ENCODE results near the gene GP9.
A peak's percentile ranks its signal among the peaks of the same experiment; 100 is the strongest.

The GP9 gene

GRCh38 chr3:129060276-129061022 is at the start of gene GP9:
Gene GP9, plus strand, starts transcription at chr3:129060779. Its CDS starts 961 bp downstream, at chr3:129061740.
- no peaks in the 10 kb centered on the region for H3K9me3 ChIP-seq (ENCODE audit: control insufficient read depth in 2 of 2, low read length in 2 of 2)
- no peaks in the 10 kb centered on the region for H3K27me3 ChIP-seq (ENCODE audit: control insufficient read depth in 1 of 2, insufficient read depth in 2 of 2, low read length in 2 of 2)
- H3K9ac ChIP-seq (ENCODE audit: low read length in 2 of 2): no peak within 1 kb of the TSS
- peaks cover 44% of the 10 kb centered on the region for H3K4me1 ChIP-seq (ENCODE audit: control insufficient read depth, insufficient read depth, low read length)
- no peak within 1 kb of the TSS for H3K4me3 ChIP-seq (ENCODE audit: low read length in 2 of 2)
- peak within 1 kb of the TSS; percentile 24 for H3K27ac ChIP-seq (ENCODE audit: low read length)
- no peaks in the 10 kb centered on the region for H3K36me3 ChIP-seq (ENCODE audit: control insufficient read depth in 2 of 2, insufficient read depth in 2 of 2, low read length in 2 of 2)

GRCh38 chr3:129013491-129013891 is 47.1 kb upstream of the GP9 start:
- H3K27me3 ChIP-seq (ENCODE audit: control insufficient read depth in 1 of 2, insufficient read depth in 2 of 2, low read length in 2 of 2): no peaks in the 10 kb centered on the region
- peak overlapping the region; percentile 37 for H3K27ac ChIP-seq (ENCODE audit: low read length)
- no peaks in the 10 kb centered on the region for H3K9me3 ChIP-seq (ENCODE audit: control insufficient read depth in 2 of 2, low read length in 2 of 2)
- H3K36me3 ChIP-seq (ENCODE audit: control insufficient read depth in 2 of 2, insufficient read depth in 2 of 2, low read length in 2 of 2): peaks cover 0 to 2% of the 10 kb centered on the region in 2 donors
- peaks cover 19% of the 10 kb centered on the region for H3K4me1 ChIP-seq (ENCODE audit: control insufficient read depth, insufficient read depth, low read length)
- H3K4me3 ChIP-seq (ENCODE audit: low read length in 2 of 2): no peak overlapping the region
- H3K9ac ChIP-seq (ENCODE audit: low read length in 2 of 2): no peak overlapping the region

GRCh38 chr3:129014148-129014547 is 46.4 kb upstream of the GP9 start:
- Histone ChIP-seq H3K4me1 (ENCODE audit: control insufficient read depth, insufficient read depth, low read length) (peaks cover 19% of the 10 kb centered on the region), H3K27me3 (ENCODE audit: control insufficient read depth in 1 of 2, insufficient read depth in 2 of 2, low read length in 2 of 2) (no peaks in the 10 kb centered on the region), H3K27ac (ENCODE audit: low read length) (peak overlapping the region; percentile 37), H3K36me3 (ENCODE audit: control insufficient read depth in 2 of 2, insufficient read depth in 2 of 2, low read length in 2 of 2) (peaks cover 0 to 2% of the 10 kb centered on the region in 2 donors), H3K9ac (ENCODE audit: low read length in 2 of 2) (no peak overlapping the region), H3K4me3 (ENCODE audit: low read length in 2 of 2) (no peak overlapping the region), H3K9me3 (ENCODE audit: control insufficient read depth in 2 of 2, low read length in 2 of 2) (no peaks in the 10 kb centered on the region)

- Histone ChIP-seq H3K9ac (ENCODE audit: low read length in 2 of 2) (no peak overlapping the region), H3K4me1 (ENCODE audit: control insufficient read depth, insufficient read depth, low read length) (peaks cover 19% of the 10 kb centered on the region), H3K27me3 (ENCODE audit: control insufficient read depth in 1 of 2, insufficient read depth in 2 of 2, low read length in 2 of 2) (no peaks in the 10 kb centered on the region), H3K9me3 (ENCODE audit: control insufficient read depth in 2 of 2, low read length in 2 of 2) (no peaks in the 10 kb centered on the region), H3K4me3 (ENCODE audit: low read length in 2 of 2) (no peak overlapping the region), H3K36me3 (ENCODE audit: control insufficient read depth in 2 of 2, insufficient read depth in 2 of 2, low read length in 2 of 2) (peaks cover 0 to 2% of the 10 kb centered on the region in 2 donors), H3K27ac (ENCODE audit: low read length) (no peak overlapping the region)
Measured at GRCh38 chr3:129014793-129015345, 45.7 kb upstream of the GP9 start.

GRCh38 chr3:129015388-129016105 is 45.0 kb upstream of the GP9 start:
- Histone ChIP-seq H3K9me3 (ENCODE audit: control insufficient read depth in 2 of 2, low read length in 2 of 2) (no peaks in the 10 kb centered on the region), H3K27me3 (ENCODE audit: control insufficient read depth in 1 of 2, insufficient read depth in 2 of 2, low read length in 2 of 2) (no peaks in the 10 kb centered on the region), H3K36me3 (ENCODE audit: control insufficient read depth in 2 of 2, insufficient read depth in 2 of 2, low read length in 2 of 2) (peaks cover 0 to 2% of the 10 kb centered on the region in 2 donors), H3K9ac (ENCODE audit: low read length in 2 of 2) (no peak overlapping the region), H3K4me1 (ENCODE audit: control insufficient read depth, insufficient read depth, low read length) (peaks cover 21% of the 10 kb centered on the region), H3K4me3 (ENCODE audit: low read length in 2 of 2) (no peak overlapping the region), H3K27ac (ENCODE audit: low read length) (peak overlapping the region; percentile 37)

- Histone ChIP-seq H3K27ac (ENCODE audit: low read length) (peak overlapping the region; percentile 37), H3K36me3 (ENCODE audit: control insufficient read depth in 2 of 2, insufficient read depth in 2 of 2, low read length in 2 of 2) (peaks cover 0 to 2% of the 10 kb centered on the region in 2 donors), H3K9ac (ENCODE audit: low read length in 2 of 2) (peak overlapping the region in 1 of 2 donors; percentile 2), H3K9me3 (ENCODE audit: control insufficient read depth in 2 of 2, low read length in 2 of 2) (no peaks in the 10 kb centered on the region), H3K27me3 (ENCODE audit: control insufficient read depth in 1 of 2, insufficient read depth in 2 of 2, low read length in 2 of 2) (no peaks in the 10 kb centered on the region), H3K4me1 (ENCODE audit: control insufficient read depth, insufficient read depth, low read length) (peaks cover 28% of the 10 kb centered on the region), H3K4me3 (ENCODE audit: low read length in 2 of 2) (no peak overlapping the region)
Measured at GRCh38 chr3:129016356-129016719, 44.2 kb upstream of the GP9 start.

GRCh38 chr3:129016720-129017483 is 43.7 kb upstream of the GP9 start:
- no peaks in the 10 kb centered on the region for H3K9me3 ChIP-seq (ENCODE audit: control insufficient read depth in 2 of 2, low read length in 2 of 2)
- no peak overlapping the region for H3K9ac ChIP-seq (ENCODE audit: low read length in 2 of 2)
- peak overlapping the region; percentile 37 for H3K27ac ChIP-seq (ENCODE audit: low read length)
- H3K36me3 ChIP-seq (ENCODE audit: control insufficient read depth in 2 of 2, insufficient read depth in 2 of 2, low read length in 2 of 2): peaks cover 0 to 2% of the 10 kb centered on the region in 2 donors
- no peaks in the 10 kb centered on the region for H3K27me3 ChIP-seq (ENCODE audit: control insufficient read depth in 1 of 2, insufficient read depth in 2 of 2, low read length in 2 of 2)
- H3K4me3 ChIP-seq (ENCODE audit: low read length in 2 of 2): no peak overlapping the region
- H3K4me1 ChIP-seq (ENCODE audit: control insufficient read depth, insufficient read depth, low read length): peaks cover 28% of the 10 kb centered on the region

DNA sequence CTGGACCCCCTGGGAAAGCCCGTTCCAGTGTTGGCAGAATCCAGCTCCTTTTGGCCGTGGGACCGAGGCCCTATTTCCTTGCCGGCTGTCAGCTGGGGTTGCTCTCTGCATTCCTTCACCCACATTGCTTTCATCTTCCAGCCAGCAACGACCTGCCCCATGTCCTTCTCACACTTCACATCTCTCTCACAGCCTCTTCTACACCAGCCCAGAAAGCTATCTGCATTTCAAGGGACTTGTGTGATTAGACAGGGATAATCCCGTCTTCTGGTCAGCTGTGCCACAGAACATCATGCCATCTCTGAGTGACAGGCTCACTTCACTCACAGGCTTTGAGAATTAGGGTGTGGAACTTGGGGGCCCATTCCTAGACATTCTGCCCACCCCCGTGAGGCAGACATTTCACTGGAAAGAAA is 43.1 kb upstream of the GP9 start:
- H3K27me3 ChIP-seq (ENCODE audit: control insufficient read depth in 1 of 2, insufficient read depth in 2 of 2, low read length in 2 of 2): no peaks in the 10 kb centered on the region
- no peak overlapping the region for H3K4me3 ChIP-seq (ENCODE audit: low read length in 2 of 2)
- H3K9ac ChIP-seq (ENCODE audit: low read length in 2 of 2): no peak overlapping the region
- H3K27ac ChIP-seq (ENCODE audit: low read length): peak overlapping the region; percentile 37
- peaks cover 0 to 2% of the 10 kb centered on the region in 2 donors for H3K36me3 ChIP-seq (ENCODE audit: control insufficient read depth in 2 of 2, insufficient read depth in 2 of 2, low read length in 2 of 2)
- H3K4me1 ChIP-seq (ENCODE audit: control insufficient read depth, insufficient read depth, low read length): peaks cover 33% of the 10 kb centered on the region
- no peaks in the 10 kb centered on the region for H3K9me3 ChIP-seq (ENCODE audit: control insufficient read depth in 2 of 2, low read length in 2 of 2)

DNA sequence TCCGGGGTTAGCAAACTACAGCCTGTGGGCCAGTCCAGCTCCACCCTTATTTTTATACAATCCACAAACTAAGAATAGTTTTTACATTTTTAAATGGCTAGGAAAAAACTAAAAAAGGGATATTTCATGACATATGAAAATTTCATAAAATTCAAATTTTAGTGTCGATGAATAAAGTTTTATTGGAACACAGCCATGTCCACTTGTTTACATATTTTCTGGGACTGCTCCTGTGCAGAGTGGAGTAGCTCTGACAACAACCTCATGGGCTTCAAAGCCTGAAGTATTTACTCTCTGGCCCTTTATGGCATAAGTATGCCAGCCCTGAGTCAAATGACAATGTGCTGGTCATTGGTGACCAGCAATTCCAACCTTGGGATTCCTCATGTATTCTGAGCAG is 42.3 kb upstream of the GP9 start:
- Histone ChIP-seq H3K36me3 (ENCODE audit: control insufficient read depth in 2 of 2, insufficient read depth in 2 of 2, low read length in 2 of 2) (peaks cover 0 to 2% of the 10 kb centered on the region in 2 donors), H3K4me3 (ENCODE audit: low read length in 2 of 2) (no peak overlapping the region), H3K9ac (ENCODE audit: low read length in 2 of 2) (no peak overlapping the region), H3K27me3 (ENCODE audit: control insufficient read depth in 1 of 2, insufficient read depth in 2 of 2, low read length in 2 of 2) (no peaks in the 10 kb centered on the region), H3K4me1 (ENCODE audit: control insufficient read depth, insufficient read depth, low read length) (peaks cover 34% of the 10 kb centered on the region), H3K9me3 (ENCODE audit: control insufficient read depth in 2 of 2, low read length in 2 of 2) (no peaks in the 10 kb centered on the region), H3K27ac (ENCODE audit: low read length) (no peak overlapping the region)

GRCh38 chr3:129018751-129019150 is 41.8 kb upstream of the GP9 start:
- Histone ChIP-seq H3K4me1 (ENCODE audit: control insufficient read depth, insufficient read depth, low read length) (peaks cover 35% of the 10 kb centered on the region), H3K27me3 (ENCODE audit: control insufficient read depth in 1 of 2, insufficient read depth in 2 of 2, low read length in 2 of 2) (no peaks in the 10 kb centered on the region), H3K36me3 (ENCODE audit: control insufficient read depth in 2 of 2, insufficient read depth in 2 of 2, low read length in 2 of 2) (peaks cover 0 to 2% of the 10 kb centered on the region in 2 donors), H3K9ac (ENCODE audit: low read length in 2 of 2) (no peak overlapping the region), H3K4me3 (ENCODE audit: low read length in 2 of 2) (no peak overlapping the region), H3K27ac (ENCODE audit: low read length) (no peak overlapping the region), H3K9me3 (ENCODE audit: control insufficient read depth in 2 of 2, low read length in 2 of 2) (no peaks in the 10 kb centered on the region)
